ENCODE data around the gene CORO6. TPM values are rescaled to one million over a fixed set of nuclear protein-coding genes. Genes with fewer than 3 reads are reported as not detected.

The CORO6 gene
- polyA plus RNA-seq, 1 donor = 99.3 TPM

DNA sequence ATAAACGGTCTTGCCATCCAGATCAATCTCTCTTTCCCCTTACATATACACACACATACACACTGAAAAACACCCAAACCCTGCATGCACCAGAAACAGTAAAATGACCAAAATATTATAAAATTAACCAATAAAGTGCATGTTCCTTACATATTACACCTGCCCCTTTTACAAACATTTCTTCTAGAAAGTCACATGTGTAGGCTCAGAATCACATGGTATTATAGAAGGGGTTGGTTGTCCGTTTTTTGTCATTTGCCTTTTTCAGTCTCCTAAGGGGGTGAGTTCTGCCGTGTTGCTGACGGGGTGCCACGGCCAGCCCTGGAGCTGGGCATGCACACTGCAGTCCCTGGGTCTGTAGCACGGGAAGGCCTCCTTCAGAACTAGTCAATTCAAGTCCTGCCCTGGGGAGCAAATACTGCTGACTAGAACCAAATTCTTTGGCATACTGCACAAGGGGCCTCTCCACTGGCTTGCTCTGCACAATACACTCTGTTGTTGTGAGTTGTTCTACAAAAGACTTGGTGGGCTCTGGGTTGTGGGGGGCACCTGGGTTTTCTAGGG lies 8.0 kb upstream of the CORO6 start:
- DNase-seq = no peak

DNA sequence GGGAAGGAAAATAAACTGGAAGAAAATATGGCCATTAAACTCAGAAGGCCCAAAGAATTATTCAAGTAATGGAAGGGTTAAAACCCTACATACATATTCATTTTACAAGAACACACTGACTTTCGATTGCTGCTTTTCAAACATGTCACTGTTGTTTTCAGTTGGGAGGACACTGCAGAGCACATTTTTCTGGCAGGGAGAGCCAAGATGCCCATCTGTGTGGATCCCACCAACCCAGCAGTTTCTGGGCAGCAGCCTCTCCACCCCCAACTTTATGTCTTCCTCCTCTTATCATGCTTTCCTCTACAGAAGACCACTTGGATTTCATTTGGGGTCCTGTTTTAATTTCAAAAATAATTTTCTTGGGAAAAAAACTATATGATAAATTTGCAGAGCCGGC lies 7.1 kb upstream of the CORO6 start:
- DNase-seq = no peak

DNA sequence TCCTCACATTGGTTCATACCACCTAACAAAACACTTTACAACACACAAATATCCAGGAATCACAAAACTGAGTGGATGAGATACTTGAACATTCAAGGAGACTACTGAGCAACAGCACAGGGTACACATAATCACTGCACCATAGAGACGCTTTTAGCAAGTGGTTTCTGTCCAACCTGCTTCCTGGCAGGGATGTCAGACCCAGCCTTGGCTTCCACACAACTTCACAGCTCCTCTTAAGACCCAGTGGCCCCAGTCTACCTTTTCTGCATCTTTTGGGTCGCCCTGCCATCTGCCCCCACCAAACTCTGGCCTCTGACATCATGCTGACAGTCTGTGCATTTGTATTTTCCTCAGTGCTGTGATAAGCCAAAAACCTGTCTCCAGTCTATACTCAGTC lies 5.9 kb upstream of the CORO6 start:
- no peak for DNase-seq

DNA sequence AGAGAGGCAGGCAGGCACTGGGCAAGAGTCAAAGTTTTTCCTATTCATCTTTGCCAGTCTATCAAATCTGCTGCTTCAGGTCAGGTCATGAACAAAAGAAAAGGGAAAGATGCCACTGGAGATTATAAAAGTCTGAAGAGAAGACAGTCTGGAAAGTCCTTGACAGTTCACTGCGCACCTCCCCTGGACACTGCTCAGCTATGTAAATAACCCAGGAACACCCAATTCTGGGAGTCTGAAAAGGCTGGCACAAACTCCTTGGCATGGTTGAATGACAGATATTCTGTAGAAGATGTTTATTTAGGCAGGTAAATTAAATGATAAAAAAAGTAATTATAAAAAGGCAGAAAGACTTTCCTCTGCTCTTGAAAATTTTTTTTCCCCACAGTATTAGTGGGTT lies 5.2 kb upstream of the CORO6 start:
- DNase-seq = no peak

DNA sequence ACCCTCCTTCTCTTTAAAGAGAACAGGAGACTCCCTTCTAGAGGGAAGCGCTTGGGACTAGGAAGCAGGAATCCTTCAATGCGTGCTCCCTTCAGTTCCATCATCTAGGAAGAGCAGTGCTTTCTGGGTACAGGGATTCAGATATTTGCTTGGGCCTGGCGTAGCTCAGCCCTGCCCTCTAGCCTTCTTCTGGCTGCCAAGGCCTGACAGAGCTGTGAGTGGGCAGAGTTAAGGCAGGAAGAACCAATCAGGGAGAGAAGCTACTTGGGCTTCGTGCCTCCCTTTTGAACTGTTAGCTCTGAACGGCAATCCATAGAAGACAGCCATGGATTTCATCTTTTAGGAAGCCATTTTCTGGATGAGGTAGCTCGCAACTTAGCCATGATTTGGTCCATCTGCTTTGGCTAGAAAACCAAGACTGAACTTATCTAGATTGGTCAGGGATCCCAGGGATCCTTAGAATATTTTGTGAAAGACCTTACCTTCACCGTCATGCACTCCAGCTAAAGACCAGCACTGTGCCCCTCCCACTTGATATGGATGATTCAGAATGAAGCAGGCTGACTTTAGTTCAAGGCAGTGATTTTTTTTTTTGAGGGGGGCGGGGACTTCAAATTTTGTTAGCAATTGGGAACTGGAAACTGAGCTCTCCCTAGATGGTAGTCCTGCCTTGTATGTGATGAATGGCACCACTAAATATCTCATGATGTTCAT lies 2.5 kb upstream of the CORO6 start:
- DNase-seq = no peak

DNA sequence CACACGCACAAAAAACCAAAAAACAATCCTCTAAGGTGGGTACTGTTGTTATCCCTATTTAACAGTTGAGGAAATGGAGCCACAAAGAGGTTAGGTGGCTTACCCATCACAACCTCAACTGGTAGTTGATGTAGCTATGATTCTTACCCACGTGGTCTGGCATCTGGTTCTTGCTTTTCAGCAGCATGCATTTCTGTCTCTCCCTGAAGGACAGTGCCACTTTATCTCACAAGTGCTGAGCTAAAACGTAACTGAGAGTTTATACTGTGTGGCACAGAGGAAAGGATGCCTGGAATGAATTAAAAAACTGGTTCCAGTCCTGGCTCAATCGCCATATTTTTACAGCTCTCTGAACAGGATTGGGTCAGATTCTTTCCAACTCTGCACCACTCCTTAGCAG lies 1.9 kb upstream of the CORO6 start:
- DNase-seq = no peak

DNA sequence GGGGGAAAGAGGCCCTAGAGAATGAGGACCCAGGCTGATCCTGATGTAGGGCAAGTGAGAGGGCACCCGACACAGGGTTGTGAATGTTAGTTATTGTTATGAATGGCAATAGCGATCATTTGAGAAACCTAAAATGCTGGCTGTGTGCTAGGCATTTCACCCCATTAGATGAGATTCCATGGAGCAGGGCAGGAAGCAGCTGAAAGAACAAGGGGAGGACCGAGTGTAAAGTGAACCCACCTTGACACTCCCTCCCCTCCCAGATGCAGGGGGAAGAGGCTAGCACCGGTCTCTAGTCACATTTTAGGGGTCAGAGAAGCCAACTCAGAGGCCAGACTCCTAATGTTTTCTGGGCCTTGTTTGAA lies 553 bp upstream of the CORO6 start:
- DNase-seq = no peak

DNA sequence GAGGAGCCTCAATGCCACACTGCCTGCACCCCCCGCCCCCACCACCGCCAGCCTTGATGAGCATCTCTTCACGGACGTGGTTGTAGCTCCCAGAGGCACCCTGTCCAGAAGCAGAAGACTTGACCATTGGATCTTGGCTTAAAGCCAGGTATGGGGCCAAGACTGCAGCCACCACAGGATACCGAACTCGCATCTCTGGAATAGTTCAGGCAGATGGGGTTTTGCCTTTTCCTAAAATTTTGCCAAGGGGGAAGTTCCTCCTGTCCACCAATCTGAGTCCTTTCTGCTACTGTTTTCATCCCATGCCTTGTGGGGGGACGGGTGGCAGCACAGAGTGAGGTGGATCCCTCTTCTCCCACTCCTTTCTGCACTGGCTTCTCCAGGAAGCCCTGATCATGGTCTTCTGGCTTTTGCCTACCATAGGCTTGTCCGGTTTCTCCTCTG lies 939 bp downstream of the CORO6 start:
- DNase-seq = no peak

DNA sequence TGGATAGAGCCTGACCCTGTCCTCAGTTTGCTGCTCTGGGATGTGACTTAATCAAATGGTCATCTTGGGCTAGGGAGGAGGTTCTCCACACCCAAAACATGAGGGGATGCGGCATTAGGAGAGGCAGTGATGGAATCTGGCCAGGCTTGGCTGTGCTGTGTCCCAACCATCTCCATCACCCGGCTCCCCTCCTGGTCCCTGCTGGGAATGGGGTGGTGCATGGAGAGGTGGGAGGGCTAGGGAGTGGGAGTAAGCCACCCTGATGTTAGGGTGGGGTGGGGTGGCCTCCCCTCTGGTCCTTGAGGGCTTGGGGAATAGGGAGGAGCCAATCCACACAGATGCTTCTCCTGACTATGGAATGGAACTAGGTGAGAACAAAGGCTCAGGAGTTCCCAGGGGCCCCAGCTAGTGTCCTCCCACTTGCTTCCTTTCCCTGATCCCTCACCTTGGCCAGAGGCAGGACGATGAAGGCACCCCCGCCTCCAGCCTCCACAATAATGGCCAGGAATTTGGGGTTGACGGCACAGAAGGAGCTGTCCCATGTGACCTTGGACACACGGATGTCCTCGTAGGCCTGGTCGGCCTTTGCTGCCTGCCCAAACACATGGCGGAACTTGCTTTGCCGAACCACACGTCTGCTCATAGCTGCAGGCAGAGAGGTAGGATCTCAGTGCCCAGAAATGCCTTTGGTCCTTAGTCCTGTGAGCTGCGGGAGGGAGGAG lies 1.8 kb downstream of the CORO6 start:
- DNase-seq = no peak

DNA sequence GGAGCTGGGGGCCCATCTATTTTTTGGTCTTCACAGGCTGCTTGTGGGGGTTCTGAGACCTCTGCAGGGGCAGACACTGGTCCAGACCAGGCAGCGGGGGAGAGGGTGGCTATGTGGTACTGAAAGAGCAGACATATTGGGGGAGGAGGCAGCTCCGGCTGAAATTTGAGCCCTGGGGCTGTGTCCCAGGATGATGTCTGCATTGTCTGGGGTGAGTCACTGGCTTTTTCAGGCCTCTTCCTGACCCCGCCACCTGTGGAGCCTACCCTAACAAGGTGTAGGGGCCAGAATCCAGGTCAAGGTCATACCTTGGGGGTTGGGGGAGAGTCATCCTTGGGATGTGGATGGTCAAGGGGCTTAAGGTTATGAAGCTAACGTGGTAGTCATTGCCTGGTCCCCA lies 2.4 kb downstream of the CORO6 start:
- DNase-seq = no peak

DNA sequence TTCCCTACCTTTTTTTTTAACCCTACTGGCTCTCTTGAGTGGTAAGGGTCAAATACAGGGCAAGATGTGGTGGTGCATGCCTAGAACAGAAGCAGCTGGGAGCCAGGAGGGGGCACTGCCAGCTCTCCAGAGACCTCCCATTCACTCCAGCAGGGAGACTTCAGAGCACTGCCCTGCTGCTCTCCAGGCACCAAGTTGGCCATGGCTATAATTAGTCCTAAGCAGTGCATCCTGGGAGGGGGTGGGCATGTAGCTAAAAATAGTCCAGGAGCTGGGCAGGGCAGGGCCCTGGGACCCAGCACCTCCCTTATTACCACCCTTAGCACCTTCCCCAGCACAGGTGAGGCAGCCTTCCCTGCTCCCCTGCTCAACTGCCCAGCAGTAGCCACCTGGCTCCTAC lies 3.5 kb downstream of the CORO6 start:
- no peak for DNase-seq

DNA sequence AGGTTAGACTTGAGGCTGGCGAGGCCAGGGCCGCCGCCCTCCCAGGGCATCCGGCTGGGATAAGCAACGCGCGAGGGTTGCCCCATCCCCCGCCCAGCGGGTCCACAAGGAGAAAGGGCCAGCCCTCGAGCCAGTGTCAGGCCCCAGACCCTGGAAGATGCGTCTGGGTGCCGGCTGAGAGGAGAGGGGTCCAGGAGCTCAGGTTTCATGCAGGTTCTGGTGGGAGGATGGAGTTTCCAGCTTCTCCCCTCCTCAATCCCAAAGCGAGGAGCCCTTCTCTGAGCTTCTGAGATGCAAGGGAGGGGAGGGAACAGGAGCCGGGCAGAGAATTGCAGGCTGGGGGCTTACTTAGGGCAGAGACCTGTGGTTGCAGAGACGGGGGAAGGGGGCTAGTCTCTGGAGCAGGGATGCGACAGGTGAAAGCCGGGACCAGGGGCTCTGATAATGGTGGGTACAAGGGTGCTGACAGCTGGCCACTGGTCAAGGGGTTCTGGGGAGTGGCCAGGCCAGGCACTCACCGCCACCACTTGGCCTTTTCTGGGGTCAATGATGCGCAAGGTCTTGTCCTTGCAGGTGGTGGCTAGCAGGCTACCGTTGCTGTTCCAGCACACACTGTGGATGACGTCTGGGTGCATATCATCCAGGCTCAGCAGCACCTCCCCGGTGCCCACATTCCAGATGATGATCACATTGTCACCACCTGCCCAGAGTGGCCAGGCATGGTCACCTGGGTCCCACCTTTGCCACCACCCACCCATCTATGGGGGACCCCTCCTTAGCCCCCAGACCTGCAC lies 4.2 kb downstream of the CORO6 start:
- no peak for DNase-seq

DNA sequence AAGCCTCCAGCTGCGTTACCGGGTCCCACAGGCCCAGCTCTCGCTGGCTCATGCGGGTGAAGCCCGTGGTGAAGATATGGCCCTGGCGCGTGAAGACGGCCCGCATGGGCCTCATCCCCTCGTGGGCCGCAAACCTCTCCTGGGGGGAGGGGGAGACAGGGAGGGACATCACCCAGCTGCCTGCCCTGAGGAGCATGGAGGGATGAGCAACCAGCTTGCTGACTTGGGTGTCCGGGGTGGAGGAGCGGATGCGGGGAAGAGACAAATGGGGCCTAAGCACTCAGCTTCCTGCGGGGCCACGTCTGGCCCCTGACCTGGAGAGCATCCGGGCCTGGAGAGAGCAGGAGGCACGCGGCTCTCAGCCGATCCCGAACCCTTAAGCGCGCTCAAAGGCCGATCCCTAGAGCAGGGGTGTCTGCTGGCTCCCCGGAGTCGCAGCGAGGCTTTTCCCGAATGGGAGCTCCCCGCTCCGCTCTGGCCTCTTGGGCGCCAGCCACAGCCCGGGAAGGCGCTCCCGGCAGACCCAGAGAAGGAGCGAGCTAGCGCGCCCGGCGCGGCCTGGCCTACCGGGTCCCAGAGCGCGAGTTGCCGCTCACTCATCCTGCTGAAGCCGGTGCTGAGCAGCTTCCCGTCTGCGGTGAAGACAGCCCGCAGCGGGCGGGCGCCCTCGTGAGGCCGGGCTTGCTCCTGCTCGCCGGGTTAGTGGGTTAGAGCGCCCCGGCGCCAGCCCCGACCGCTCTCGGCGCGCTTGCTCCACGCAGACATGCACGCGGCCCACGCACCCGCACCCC lies 5.0 kb downstream of the CORO6 start:
- DNase-seq = peak; percentile 63

DNA sequence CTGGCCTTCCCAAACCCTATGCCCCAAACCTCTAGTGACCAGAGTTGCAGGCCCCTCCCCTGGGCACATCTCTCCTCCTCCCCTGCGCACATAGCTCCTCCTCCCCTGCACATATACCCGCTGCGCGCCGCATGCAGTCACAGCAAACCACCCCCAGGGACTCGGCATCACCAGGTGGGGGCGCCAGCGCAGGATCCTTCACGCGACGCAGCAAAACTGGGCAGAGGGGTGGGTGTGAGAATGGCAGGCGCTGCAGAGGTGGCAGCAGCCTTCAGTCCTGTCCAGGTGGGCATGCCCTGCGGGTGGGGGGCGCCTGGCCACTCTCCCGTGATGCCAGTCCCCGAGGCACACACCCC lies 5.6 kb downstream of the CORO6 start:
- DNase-seq = no peak

DNA sequence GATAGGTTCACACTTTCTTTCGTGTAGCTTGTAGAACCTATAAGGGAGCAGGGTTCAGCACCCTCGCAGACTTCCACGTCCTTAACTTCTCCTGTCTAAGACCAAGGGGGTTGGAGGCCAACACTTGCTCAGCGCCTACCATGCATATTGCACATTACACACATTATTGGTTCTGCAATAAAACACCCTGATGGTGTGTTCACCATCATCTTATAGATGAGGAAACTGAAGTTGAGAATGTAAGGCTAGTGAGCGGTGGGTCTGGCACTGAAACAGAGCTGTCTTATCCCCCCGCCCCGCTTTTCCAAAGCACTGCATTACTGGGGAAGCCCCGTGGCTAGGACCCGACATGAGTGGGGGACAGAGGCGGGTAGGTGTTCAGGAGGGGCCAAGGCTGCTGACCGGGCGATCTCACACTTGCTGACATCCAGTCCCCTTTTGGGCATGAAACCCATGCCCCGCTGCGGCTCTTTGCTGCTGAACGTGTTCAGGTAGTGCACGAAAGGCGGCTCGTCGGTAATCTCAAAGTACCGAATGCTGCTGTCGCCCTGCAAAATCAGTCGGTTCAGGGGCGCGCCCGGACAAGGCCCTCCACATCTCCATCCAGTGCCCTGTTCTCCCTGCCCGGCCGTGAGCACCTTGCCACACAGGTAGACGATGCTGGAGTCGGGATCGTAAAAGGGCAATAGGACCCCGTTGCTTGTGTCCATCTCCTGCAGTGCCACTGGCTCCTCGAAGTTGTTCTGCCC lies 6.2 kb downstream of the CORO6 start:
- DNase-seq = no peak

DNA sequence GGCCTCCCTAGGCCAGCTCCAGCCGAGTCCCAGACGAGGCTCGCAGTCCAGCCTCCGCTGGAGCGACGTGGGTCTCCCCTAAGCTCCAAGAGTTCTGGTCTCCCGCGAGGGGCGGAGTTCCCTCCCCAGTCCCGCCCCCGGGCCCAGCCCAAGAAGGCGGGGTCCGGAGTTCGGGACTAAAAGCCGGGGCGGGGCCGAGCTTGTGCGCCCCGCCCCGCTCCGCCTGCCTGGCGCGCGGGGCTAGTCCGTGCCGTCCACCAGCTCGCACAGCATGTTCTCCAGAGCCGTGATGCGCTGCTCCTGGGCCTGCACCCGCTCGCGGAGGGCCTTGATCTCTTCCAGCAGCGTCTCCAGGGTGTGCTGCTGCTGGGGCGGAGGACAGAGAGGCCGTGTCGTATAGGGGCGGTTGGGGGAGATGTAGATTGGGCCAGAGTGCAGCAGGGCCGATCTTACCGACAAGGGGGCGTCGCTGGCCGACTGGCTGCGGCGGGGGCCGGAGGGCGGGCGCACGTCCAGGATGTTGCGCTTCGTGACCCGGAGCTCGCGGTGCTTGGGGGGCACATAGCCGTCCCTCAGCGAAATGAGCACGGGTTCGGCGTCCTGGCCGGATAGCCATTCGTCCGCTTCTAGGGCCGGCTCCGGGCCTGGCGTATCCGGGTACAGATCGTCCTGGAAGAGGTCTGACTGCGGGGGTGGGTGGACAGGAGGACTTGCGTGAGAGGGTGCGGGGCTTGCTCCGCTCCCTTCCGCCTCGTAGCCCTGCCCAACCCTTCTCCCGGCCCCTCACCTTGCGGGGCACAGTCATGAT lies 7.0 kb downstream of the CORO6 start:
- peak; percentile 91 for DNase-seq

DNA sequence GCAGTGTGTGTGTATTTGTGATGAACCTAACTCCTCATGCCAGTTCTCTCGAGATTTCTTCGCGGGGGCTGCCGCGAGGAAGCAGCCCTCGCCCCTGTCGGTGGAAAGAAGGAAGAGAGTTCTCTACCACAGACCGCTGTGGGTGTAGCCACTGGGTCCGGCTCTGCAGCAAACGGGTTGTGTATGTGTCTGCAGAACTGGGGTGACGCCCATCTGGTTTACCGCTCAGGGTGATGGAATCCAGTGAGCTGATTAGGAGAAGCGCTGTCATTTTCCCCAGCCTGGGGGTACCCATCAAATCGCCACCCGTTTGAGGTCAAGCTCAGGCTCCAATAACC lies 7.7 kb downstream of the CORO6 start:
- DNase-seq = no peak

DNA sequence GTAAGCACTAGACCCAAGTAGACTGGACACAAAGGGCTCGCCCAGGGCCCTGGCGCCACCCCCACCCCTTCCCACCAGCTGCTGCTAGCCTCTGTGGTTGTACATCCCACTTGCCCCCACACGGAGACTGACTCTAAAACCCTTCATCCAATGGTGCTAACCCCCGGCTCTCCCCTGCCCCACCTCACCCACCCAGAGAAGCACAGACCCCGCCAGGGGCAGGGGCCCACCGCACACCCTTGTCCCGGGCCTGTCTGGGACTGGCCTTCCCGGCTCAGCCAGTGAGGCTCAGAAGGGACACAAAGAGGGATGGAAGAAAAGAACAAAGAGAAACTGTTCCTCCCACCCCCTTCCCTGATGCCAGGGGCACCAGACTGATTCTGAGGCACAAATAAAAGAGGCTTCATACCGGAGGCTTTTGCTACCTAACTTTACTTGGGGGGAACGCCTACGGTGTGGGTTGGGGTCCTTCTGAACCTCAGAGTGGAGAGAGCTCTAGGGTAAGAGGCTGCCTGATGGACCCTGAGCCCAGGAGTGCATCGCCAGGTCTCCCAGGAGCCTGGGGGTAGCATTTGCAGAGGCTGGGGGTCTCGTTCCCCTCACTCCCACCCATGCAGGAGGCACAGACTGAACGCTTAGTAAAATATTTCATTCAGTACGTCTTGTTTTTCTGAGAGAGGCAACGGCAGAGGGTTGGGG lies 8.2 kb downstream of the CORO6 start:
- no peak for DNase-seq

DNA sequence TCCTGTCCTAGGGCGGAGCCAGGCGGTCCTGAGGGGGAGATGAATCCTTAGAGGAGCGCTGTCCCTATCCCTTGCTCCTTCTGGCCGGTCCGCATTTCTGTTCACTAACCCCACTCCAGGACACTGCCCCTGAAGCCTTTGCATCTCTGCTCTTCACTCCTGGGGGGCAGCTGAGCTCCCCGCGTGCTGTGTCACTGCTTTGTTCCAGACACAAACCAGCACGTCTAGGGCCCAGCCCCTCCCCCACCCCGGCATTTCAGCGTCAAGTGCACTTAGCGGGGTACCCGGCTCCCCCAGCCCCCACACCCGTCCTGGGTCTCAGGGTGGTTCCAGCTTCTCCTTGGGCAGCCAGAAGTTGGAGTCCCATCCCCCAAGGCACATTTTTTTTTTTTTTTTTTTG lies 8.9 kb downstream of the CORO6 start:
- DNase-seq = no peak

DNA sequence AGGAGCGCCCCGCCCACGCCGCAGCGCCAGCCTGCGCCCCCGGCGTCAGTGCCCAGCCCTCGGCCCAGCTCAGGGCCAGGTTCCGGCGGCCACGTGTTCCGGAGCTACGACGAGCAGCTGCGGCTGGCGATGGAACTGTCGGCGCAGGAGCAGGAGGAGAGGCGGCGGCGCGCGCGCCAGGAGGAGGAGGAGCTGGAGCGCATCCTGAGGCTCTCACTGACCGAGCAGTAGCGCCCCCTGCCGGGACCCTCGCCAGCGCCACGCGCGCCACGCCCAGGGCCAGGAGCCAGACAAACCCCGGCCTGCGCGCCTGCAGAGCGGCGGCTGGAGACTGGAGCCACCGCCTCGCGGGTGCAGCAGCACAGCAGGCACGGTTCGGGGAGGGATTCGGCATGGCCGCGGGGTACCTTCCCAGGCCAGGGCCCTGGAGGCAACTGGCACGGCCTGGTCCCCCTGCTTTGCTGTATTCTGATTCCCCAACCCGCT lies 9.3 kb downstream of the CORO6 start:
- peak; percentile 95 for DNase-seq
